Measurements from ENCODE around the gene PCGF1. TPM values are rescaled to one million over a fixed set of nuclear protein-coding genes. Genes with fewer than 3 reads are reported as not detected.
"Not testable (repeated sequence)": the region's sequence is repeated elsewhere in the genome, so short reads cannot be mapped to it uniquely, and the experiment has no call there.

Gene PCGF1
- total RNA-seq, 1 experiment from 2014 or later, result 33.0 TPM

GRCh38 chr2:74486141-74486540 lies 21.4 kb downstream of the PCGF1 start:
- no peak for DNase-seq (ENCODE audit: low spot score)
- no TSS peak for BruUV-seq (replicated peaks)
- H3K27ac ChIP-seq (ENCODE audit: low read depth, low read length, poor library complexity, severe bottlenecking), result no peak overlapping the region
- no peaks in the 10 kb centered on the region for H3K27me3 ChIP-seq (replicated peaks; ENCODE audit: insufficient read depth, low read depth, low read length, poor library complexity)
- H3K4me1 ChIP-seq (ENCODE audit: insufficient read depth, low read length, poor library complexity, severe bottlenecking), result peaks cover 13% of the 10 kb centered on the region
- H3K4me3 ChIP-seq (ENCODE audit: low read depth, low read length, poor library complexity, severe bottlenecking), result no peak overlapping the region
- ChIA-PET POLR2A (ENCODE audit: low non-redundant PET) (no interaction called here), CTCF (no interaction called here)
- TF ChIP-seq EZH2 (IDR thresholded peaks at IDR 0.05; ENCODE audit: borderline replicate concordance, low read depth, low read length, poor library complexity, severe bottlenecking) (no peak), CTCF (conservative IDR thresholded peaks at IDR 0.05; ENCODE audit: low read depth, low read length) (no peak)
- no peaks in the 10 kb centered on the region for H3K9me3 ChIP-seq (ENCODE audit: low read depth, low read length, poor library complexity, severe bottlenecking)
- peaks cover 10% of the 10 kb centered on the region for H3K36me3 ChIP-seq (ENCODE audit: insufficient read depth, low read length, poor library complexity, severe bottlenecking)
- intact Hi-C loops (cut with micrococcal nuclease; ENCODE audit: unreplicated experiment), result no loop called here

GRCh38 chr2:74483675-74484164 lies 23.8 kb downstream of the PCGF1 start:
- H3K9me3 ChIP-seq (ENCODE audit: low read depth, low read length, poor library complexity, severe bottlenecking); BruUV-seq (replicated peaks); H3K27ac ChIP-seq (ENCODE audit: low read depth, low read length, poor library complexity, severe bottlenecking); H3K27me3 ChIP-seq (replicated peaks; ENCODE audit: insufficient read depth, low read depth, low read length, poor library complexity); POLR2A ChIA-PET (ENCODE audit: low non-redundant PET); DNase-seq (ENCODE audit: low spot score): not testable (repeated sequence)
- H3K36me3 ChIP-seq (ENCODE audit: insufficient read depth, low read length, poor library complexity, severe bottlenecking), result peaks cover 12% of the 10 kb centered on the region
- H3K4me1 ChIP-seq (ENCODE audit: insufficient read depth, low read length, poor library complexity, severe bottlenecking), result peaks cover 18% of the 10 kb centered on the region
- intact Hi-C loops (cut with micrococcal nuclease; ENCODE audit: unreplicated experiment), result loop anchor here (1.0 to 2.0 kb wide), 4 partner anchors 28 to 104 kb away; partner anchors contain the start of genes AUP1, HTRA2 and INO80B
- CTCF ChIA-PET, result interaction anchor here (0.5 to 1.2 kb wide), 3 partner anchors 24 to 38 kb away, joined by 3 to 5 read pairs (median 4); partner anchors contain the start of genes INO80B and PCGF1
- H3K4me3 ChIP-seq (ENCODE audit: low read depth, low read length, poor library complexity, severe bottlenecking), result peak overlapping the region; percentile 84

- DNase-seq (ENCODE audit: low spot score), result peak; percentile 97
- intact Hi-C loops (cut with micrococcal nuclease; ENCODE audit: unreplicated experiment), result loop anchor here (1.0 to 2.0 kb wide), 4 partner anchors 28 to 104 kb away; partner anchors contain the start of genes AUP1, HTRA2 and INO80B
- BruUV-seq (replicated peaks), result TSS peak; percentile 87
- Histone ChIP-seq H3K27ac (ENCODE audit: low read depth, low read length, poor library complexity, severe bottlenecking) (peak within 1 kb of the TSS; percentile 84), H3K4me3 (ENCODE audit: low read depth, low read length, poor library complexity, severe bottlenecking) (peak within 1 kb of the TSS; percentile 84), H3K4me1 (ENCODE audit: insufficient read depth, low read length, poor library complexity, severe bottlenecking) (peaks cover 18% of the 10 kb centered on the region), H3K36me3 (ENCODE audit: insufficient read depth, low read length, poor library complexity, severe bottlenecking) (peaks cover 12% of the 10 kb centered on the region), H3K27me3 (replicated peaks; ENCODE audit: insufficient read depth, low read depth, low read length, poor library complexity) (no peaks in the 10 kb centered on the region), H3K9me3 (ENCODE audit: low read depth, low read length, poor library complexity, severe bottlenecking) (no peaks in the 10 kb centered on the region)
- CTCF ChIA-PET, result interaction anchor here (0.6 to 1.2 kb wide), 7 partner anchors 10 to 305 kb away, joined by 3 to 5 read pairs (median 4); partner anchors contain the start of genes INO80B, MOB1A, MRPL53 and PCGF1
- POLR2A ChIA-PET (ENCODE audit: low non-redundant PET), result interaction anchor here (0.5 to 1.0 kb wide), 2 partner anchors 24 to 290 kb away, joined by 3 to 4 read pairs; no protein-coding TSS in a partner anchor
- peak; percentile 97 for TF ChIP-seq CTCF (conservative IDR thresholded peaks at IDR 0.05; ENCODE audit: low read depth, low read length)
- no peak for TF ChIP-seq EZH2 (IDR thresholded peaks at IDR 0.05; ENCODE audit: borderline replicate concordance, low read depth, low read length, poor library complexity, severe bottlenecking)
Observed at GRCh38 chr2:74482801-74483674, 24.5 kb downstream of the PCGF1 start, which contains the start of the genes CCDC142 and TTC31. Gene CCDC142, minus strand, starts transcription at chr2:74482998. Its CDS starts 161 bp downstream, at chr2:74482837. Gene TTC31, plus strand, starts transcription at chr2:74483081. Its CDS starts 15 bp downstream, at chr2:74483096.
